ENCODE data around the gene SYNE1. TPM values are rescaled to one million over a fixed set of nuclear protein-coding genes. Genes with fewer than 3 reads are reported as not detected.
A peak's percentile ranks its signal among the peaks of the same experiment; 100 is the strongest.

Gene SYNE1
- total RNA-seq, 1 experiment from 2014 or later, result 6.5 TPM

- no peak for TF ChIP-seq CREM (CRISPR knock-in tag; IDR thresholded peaks at IDR 0.05)
- no peak for TF ChIP-seq ATF6 (CRISPR knock-in tag; IDR thresholded peaks at IDR 0.05)
- TF ChIP-seq ATF2 (CRISPR knock-in tag; IDR thresholded peaks at IDR 0.05; ENCODE audit: borderline replicate concordance, low read depth), result no peak
These were observed 209.0 kb downstream of the SYNE1 start (continued) for GRCh38 chr6:152428126-152428525.

GRCh38 chr6:152426276-152426675, 210.9 kb downstream of the SYNE1 start:
- Mint-ChIP-seq H3K27ac (no peak overlapping the region), H3K36me3 (no peaks in the 10 kb centered on the region), H3K4me1 (no peaks in the 10 kb centered on the region), H3K4me3 (no peak overlapping the region), H3K27me3 (ENCODE audit: low read depth) (no peaks in the 10 kb centered on the region), H3K9me3 (peaks cover 6% of the 10 kb centered on the region)
- CTCF ChIA-PET, result no interaction called here
- DNase-seq (ENCODE audit: low spot score) (no peak), ATAC-seq (no peak)
- POLR2A ChIA-PET, result no interaction called here
- TF ChIP-seq GABPB1 (CRISPR knock-in tag; IDR thresholded peaks at IDR 0.05) (no peak), SMAD4 (CRISPR knock-in tag; IDR thresholded peaks at IDR 0.05) (no peak), MLX (CRISPR knock-in tag; IDR thresholded peaks at IDR 0.05) (no peak), GTF2I (CRISPR knock-in tag; conservative IDR thresholded peaks at IDR 0.05) (no peak), CBFB (CRISPR knock-in tag; IDR thresholded peaks at IDR 0.05; ENCODE audit: low read depth) (no peak), EMX1 (CRISPR knock-in tag; IDR thresholded peaks at IDR 0.05) (no peak), HMGA2 (CRISPR knock-in tag; IDR thresholded peaks at IDR 0.05) (no peak), ZNF138 (CRISPR knock-in tag; conservative IDR thresholded peaks at IDR 0.05) (no peak), SP1 (CRISPR knock-in tag; conservative IDR thresholded peaks at IDR 0.05) (no peak), ATF1 (CRISPR knock-in tag; IDR thresholded peaks at IDR 0.05) (no peak), CREB1 (CRISPR knock-in tag; IDR thresholded peaks at IDR 0.05) (no peak), RELA (CRISPR knock-in tag; IDR thresholded peaks at IDR 0.05; ENCODE audit: borderline replicate concordance) (no peak), TEAD1 (CRISPR knock-in tag; IDR thresholded peaks at IDR 0.05) (no peak)

- ATAC-seq (peak; percentile 51), DNase-seq (ENCODE audit: low spot score) (no peak)
- H3K27me3 Mint-ChIP-seq (ENCODE audit: low read depth), result no peaks in the 10 kb centered on the region
- H3K36me3 Mint-ChIP-seq, result peaks cover 13% of the 10 kb centered on the region
- H3K4me3 Mint-ChIP-seq, result no peak overlapping the region
- H3K9me3 Mint-ChIP-seq, result peaks cover 28% of the 10 kb centered on the region
- ChIA-PET CTCF (interaction anchor here (0.5 to 0.7 kb wide), 2 partner anchors 8 to 212 kb away, joined by 3 read pairs; no protein-coding TSS in a partner anchor), POLR2A (no interaction called here)
- H3K27ac Mint-ChIP-seq, result no peak overlapping the region
- no peaks in the 10 kb centered on the region for H3K4me1 Mint-ChIP-seq
- TF ChIP-seq ZNF138 (CRISPR knock-in tag; conservative IDR thresholded peaks at IDR 0.05) (no peak), ZMAT4 (CRISPR knock-in tag; IDR thresholded peaks at IDR 0.05) (no peak), CREB1 (CRISPR knock-in tag; IDR thresholded peaks at IDR 0.05) (no peak), JUN (CRISPR knock-in tag; IDR thresholded peaks at IDR 0.05) (no peak), ZNF317 (CRISPR knock-in tag; IDR thresholded peaks at IDR 0.05; ENCODE audit: borderline replicate concordance, low read depth) (no peak), FOXK1 (CRISPR knock-in tag; IDR thresholded peaks at IDR 0.05) (no peak), HMGXB4 (CRISPR knock-in tag; IDR thresholded peaks at IDR 0.05) (no peak), ZSCAN18 (CRISPR knock-in tag; IDR thresholded peaks at IDR 0.05) (no peak), ZNF425 (CRISPR knock-in tag; conservative IDR thresholded peaks at IDR 0.05) (no peak), ZNF121 (CRISPR knock-in tag; IDR thresholded peaks at IDR 0.05) (no peak)
These were observed 213.7 kb downstream of the SYNE1 start for GRCh38 chr6:152423216-152424103.

Data from WTC11 (cell line).